H1 (cell line): ENCODE results near the gene TTLL5. TPM values are rescaled to one million over a fixed set of nuclear protein-coding genes. Genes with fewer than 3 reads are reported as not detected.

Source experiments
- CTCF ChIA-PET: fragments of 300-600 bp; sonication (Branson Sonifier 250); formaldehyde crosslinking; loops from one replicate; lab custom pipeline; 2021; ENCODE audit not compliant: partially characterized antibody; lab: Charles Lee
- POLR2A ChIA-PET: fragments of 300-600 bp; sonication (Branson Sonifier 250); formaldehyde crosslinking; loops from one replicate; lab custom pipeline; 2021; ENCODE audit warnings: inconsistent platforms; ENCODE audit not compliant: partially characterized antibody; lab: Charles Lee
- DNase-seq, 2 experiments: peaks; one replicate each; pipeline versions ENCODE4 v3.0.0 to v3.0.0-alpha.2; 2010 to 2022; ENCODE audit warnings: low spot score in 2 of 2, low read depth in 1 of 2, mixed read lengths in 1 of 2
- FAIRE-seq: peaks from 2 replicates; lab custom pipeline; 2011; peaks lifted over from hg19 to GRCh38; lab: Jason Lieb, UNC
- H2AFZ ChIP-seq: 2 replicates; pipeline ENCODE4 v1.8.1; 2012; ENCODE audit warnings: low read length, inconsistent platforms
- H2AK5ac ChIP-seq: 2 replicates; pipeline ENCODE4 v1.6.1; 2013; ENCODE audit warnings: low read depth, low read length
- H2BK120ac ChIP-seq: replicated peaks from 2 replicates; pipeline ENCODE3; 2013; ENCODE audit warnings: low read depth, low read length, inconsistent platforms
- H2BK12ac ChIP-seq: 2 replicates; pipeline ENCODE4 v1.6.1; 2013; ENCODE audit warnings: low read depth, low read length
- H2BK15ac ChIP-seq: 2 replicates; pipeline ENCODE4 v1.6.1; 2013; ENCODE audit warnings: low read length
- H2BK20ac ChIP-seq: 2 replicates; pipeline ENCODE4 v1.6.1; 2013; ENCODE audit warnings: low read length
- H2BK5ac ChIP-seq: 2 replicates; pipeline ENCODE4 v1.6.1; 2013; ENCODE audit warnings: low read depth, low read length
- H3K14ac ChIP-seq: 2 replicates; pipeline ENCODE4 v1.6.1; 2013; ENCODE audit warnings: inconsistent platforms; ENCODE audit not compliant: insufficient read length
- H3K18ac ChIP-seq: 2 replicates; pipeline ENCODE4 v1.6.1; 2013; ENCODE audit warnings: low read length; ENCODE audit errors: extremely low read depth
- H3K23ac ChIP-seq: 2 replicates; pipeline ENCODE4 v1.6.1; 2013; ENCODE audit warnings: inconsistent platforms; ENCODE audit not compliant: insufficient read length
- H3K23me2 ChIP-seq: 2 replicates; pipeline ENCODE4 v1.6.1; 2013; ENCODE audit warnings: low read depth, low read length
- H3K27ac ChIP-seq: 2 replicates; pipeline ENCODE4 v1.6.1; 2011; ENCODE audit warnings: low read depth, low read length, inconsistent platforms
- H3K27me3 ChIP-seq, 4 experiments: replicated peaks in 1 of 4; 1 replicate in 1 of 4; 2 replicates in 3 of 4; pipeline versions ENCODE4 v1.6.1 to v1.8.1; 2011 to 2013; ENCODE audit warnings: low read length in 3 of 4, mild to moderate bottlenecking in 3 of 4, inconsistent platforms in 2 of 4, mixed read lengths in 2 of 4, moderate library complexity in 1 of 4; ENCODE audit not compliant: control insufficient read depth in 3 of 4, insufficient read depth in 3 of 4; ENCODE audit errors: extremely low read depth in 1 of 4
- H3K36me3 ChIP-seq, 4 experiments: 2 replicates each; pipeline versions ENCODE4 v1.6.1 to v1.8.1; 2011 to 2013; ENCODE audit warnings: mild to moderate bottlenecking in 4 of 4, low read length in 3 of 4, moderate library complexity in 2 of 4, control low read depth in 1 of 4, inconsistent platforms in 1 of 4; ENCODE audit not compliant: insufficient read depth in 4 of 4, control insufficient read depth in 2 of 4
- H3K4ac ChIP-seq: replicated peaks from 2 replicates; pipeline ENCODE3; 2013; ENCODE audit warnings: low read length, low read depth, mixed read lengths, inconsistent platforms; ENCODE audit not compliant: insufficient read length
- H3K4me1 ChIP-seq, 4 experiments: replicated peaks in 1 of 4; 1 replicate in 1 of 4; 2 replicates in 3 of 4; pipeline versions ENCODE4 v1.6.1 to v1.8.1; 2011 to 2013; ENCODE audit warnings: low read length in 3 of 4, inconsistent platforms in 2 of 4, mixed read lengths in 1 of 4; ENCODE audit not compliant: insufficient read depth in 4 of 4, control insufficient read depth in 3 of 4
- H3K4me2 ChIP-seq, 2 experiments: 2 replicates each; pipeline versions ENCODE4 v1.6.1 to v1.8.1; 2011 to 2013; ENCODE audit warnings: low read depth in 2 of 2, low read length in 2 of 2, control low read depth in 1 of 2, inconsistent platforms in 1 of 2, mild to moderate bottlenecking in 1 of 2; ENCODE audit not compliant: insufficient read depth in 1 of 2
- H3K4me3 ChIP-seq, 4 experiments: fragments of 200-600, 300-600 bp in 1 of 4; sonication (generic), shearing (Covaris generic), sonication (Bioruptor Twin) in 1 of 4; 2 replicates each; pipeline versions ENCODE4 v1.5.1 to v1.8.1; 2011 to 2016; ENCODE audit warnings: low read length in 4 of 4, low read depth in 3 of 4, control low read depth in 2 of 4, inconsistent platforms in 2 of 4, mild to moderate bottlenecking in 2 of 4, mixed read lengths in 1 of 4, moderate library complexity in 1 of 4; ENCODE audit not compliant: insufficient read depth in 2 of 4; ENCODE audit errors: extremely low read depth in 1 of 4
- H3K56ac ChIP-seq: replicated peaks from 2 replicates; pipeline ENCODE3; 2013; ENCODE audit warnings: low read depth, mild to moderate bottlenecking, mixed read lengths, low read length, inconsistent platforms; ENCODE audit not compliant: insufficient read length
- H3K79me1 ChIP-seq: 2 replicates; pipeline ENCODE4 v1.6.1; 2013; ENCODE audit warnings: low read depth, low read length, control low read depth
- H3K79me2 ChIP-seq, 2 experiments: 2 replicates each; pipeline versions ENCODE4 v1.6.1 to v1.8.1; 2012 to 2013; ENCODE audit warnings: low read length in 2 of 2, mild to moderate bottlenecking in 2 of 2, inconsistent platforms in 1 of 2; ENCODE audit not compliant: insufficient read depth in 2 of 2, control insufficient read depth in 1 of 2
- H3K9ac ChIP-seq, 4 experiments: replicated peaks in 1 of 4; 1 replicate in 1 of 4; 2 replicates in 3 of 4; pipeline versions ENCODE4 v1.6.1 to v1.8.1; 2011 to 2013; ENCODE audit warnings: low read depth in 3 of 4, low read length in 3 of 4, control low read depth in 2 of 4, mild to moderate bottlenecking in 2 of 4, moderate library complexity in 2 of 4, inconsistent platforms in 1 of 4; ENCODE audit errors: extremely low read depth in 1 of 4
- H3K9me3 ChIP-seq, 2 experiments: 2 replicates each; pipeline versions ENCODE4 v1.6.1 to v1.8.1; 2012 to 2013; ENCODE audit warnings: mild to moderate bottlenecking in 2 of 2, moderate library complexity in 2 of 2, control low read depth in 1 of 2, inconsistent platforms in 1 of 2, low read depth in 1 of 2, low read length in 1 of 2, mixed read lengths in 1 of 2; ENCODE audit not compliant: insufficient read depth in 2 of 2
- H4K20me1 ChIP-seq, 2 experiments: replicated peaks in 1 of 2; 2 replicates each; pipeline versions ENCODE3 to v1.8.1; 2011 to 2013; ENCODE audit warnings: inconsistent platforms in 2 of 2, low read length in 2 of 2, mild to moderate bottlenecking in 1 of 2; ENCODE audit not compliant: insufficient read depth in 2 of 2, control insufficient read depth in 1 of 2
- H4K5ac ChIP-seq: 2 replicates; pipeline ENCODE4 v1.6.1; 2013; ENCODE audit warnings: low read length, low read depth, mixed read lengths, inconsistent platforms; ENCODE audit not compliant: insufficient read length
- H4K8ac ChIP-seq: 2 replicates; pipeline ENCODE4 v1.8.0; 2013; ENCODE audit warnings: mild to moderate bottlenecking, moderate library complexity, low read length, inconsistent platforms; ENCODE audit not compliant: insufficient read depth; ENCODE audit errors: extremely low read depth
- H4K91ac ChIP-seq: replicated peaks from 2 replicates; pipeline ENCODE3; 2013; ENCODE audit warnings: low read length, mixed read lengths, inconsistent platforms; ENCODE audit not compliant: insufficient read length
- POLR2A ChIP-seq, 2 experiments: IDR thresholded peaks; 1 replicate in 1 of 2; 2 replicates in 1 of 2; pipeline ENCODE4 v1.6.1; 2011; ENCODE audit warnings: low read depth in 2 of 2, low read length in 2 of 2, mild to moderate bottlenecking in 2 of 2; ENCODE audit errors: control extremely low read depth in 1 of 2
- RXRA ChIP-seq: IDR thresholded peaks from 2 replicates; pipeline ENCODE4 v1.6.1; 2011; ENCODE audit warnings: low read depth, mild to moderate bottlenecking, low read length, moderate library complexity; ENCODE audit not compliant: insufficient read depth
- TAF7 ChIP-seq: optimal IDR thresholded peaks from 2 replicates; pipeline ENCODE3; 2011; ENCODE audit warnings: low read depth, mild to moderate bottlenecking, inconsistent platforms, low read length, moderate library complexity, borderline replicate concordance
- YY1 ChIP-seq: IDR thresholded peaks from 2 replicates; pipeline ENCODE4 v1.6.1; 2011; ENCODE audit warnings: low read depth, mild to moderate bottlenecking, low read length
- WGBS, 2 experiments: shearing (Covaris generic) in 1 of 2; methylation state at CpG; one replicate each; pipeline versions ENCODE4 v1.1.6 to v1.1.7; 2013 to 2015; ENCODE audit warnings: low lambda C conversion rate in 2 of 2, mixed read lengths in 2 of 2, inconsistent platforms in 1 of 2, low coverage in 1 of 2, missing lambda C conversion rate in 1 of 2; ENCODE audit not compliant: insufficient replicate concordance in 2 of 2, insufficient coverage in 1 of 2, insufficient read length in 1 of 2; ENCODE audit errors: extremely low coverage in 1 of 2, missing lambda C conversion rate in 1 of 2; 5-methylcytosine and 5-hydroxymethylcytosine counted together
- polyA plus RNA-seq, 7 experiments: library from polyadenylated mRNA; depleted of rRNA in 3 of 7; stranded (reverse) in 5 of 7; unstranded in 2 of 7; fragments of >200 nt in 5 of 7; fragments of 200-250 nt in 2 of 7; gene quantifications; 1 replicate in 5 of 7; 2 replicates in 1 of 7; 4 replicates in 1 of 7; pipeline versions ENCODE4 v1.2.1 to v1.2.3, GENCODE V29; 2011 to 2013; ENCODE audit warnings: missing spikeins in 2 of 7, mixed read lengths in 2 of 7
- total RNA-seq: library from RNA; stranded (reverse); fragmentation: NEBNext Ultra II Directional; extraction: Animal tissue kit (Norgen Biotek cat#: 25700); gene quantifications from 2 replicates; pipeline ENCODE4 v1.2.1, GENCODE V29; 2021

Gene TTLL5
- total and polyA plus RNA-seq, 2 of the 8 experiments (the other 6 are each of a cell fraction or from before 2014, with no cell fraction given): 16.1 to 45.9 TPM

DNA sequence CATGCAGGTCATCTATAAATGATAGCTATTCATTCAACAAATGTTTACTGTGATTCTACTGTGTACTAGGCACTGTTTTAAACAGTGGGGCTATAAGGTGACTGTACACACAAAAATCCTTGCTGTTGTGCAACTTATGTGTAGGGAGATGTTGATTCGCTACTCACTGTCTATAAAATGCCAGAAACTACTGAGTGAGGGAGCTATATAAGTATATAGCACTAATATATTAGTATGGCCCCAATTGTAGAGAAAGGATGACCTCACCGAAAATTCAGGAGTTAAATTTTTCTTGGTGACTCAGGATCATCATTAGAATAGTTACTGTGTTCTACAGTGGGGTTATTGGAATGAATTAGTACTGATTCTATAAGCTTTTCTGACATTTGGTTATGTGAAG, 203.3 kb downstream of the TTLL5 start:
- H2BK120ac ChIP-seq: no peak overlapping the region
- no peak overlapping the region for H3K9ac ChIP-seq
- H3K4ac ChIP-seq: no peak overlapping the region
- ChIA-PET POLR2A (interaction anchor here (1.2 kb wide), 1 partner anchor 20 kb away, joined by 3 read pairs; no protein-coding TSS in a partner anchor), CTCF (interaction anchor here (1.3 to 2.4 kb wide), 4 partner anchors 17 to 115 kb away, joined by 4 to 9 read pairs (median 6); no protein-coding TSS in a partner anchor)
- H3K23ac ChIP-seq: no peak overlapping the region
- H3K56ac ChIP-seq: no peak overlapping the region
- no peak overlapping the region for H4K5ac ChIP-seq
- H3K23me2 ChIP-seq: no peaks in the 10 kb centered on the region
- no peak overlapping the region for H2BK5ac ChIP-seq
- no peaks in the 10 kb centered on the region for H3K36me3 ChIP-seq
- H4K8ac ChIP-seq: no peak overlapping the region
- FAIRE-seq (no peak), DNase-seq (no peak)
- H3K4me3 ChIP-seq: no peak overlapping the region
- peaks cover 0 to 2% of the 10 kb centered on the region in 2 experiments for H4K20me1 ChIP-seq
- peaks cover 10 to 21% (median 19%) of the 10 kb centered on the region in 4 experiments; a peak in 6 of 7 replicates for H3K27me3 ChIP-seq
- H3K27ac ChIP-seq: no peak overlapping the region
- no peak overlapping the region for H2BK12ac ChIP-seq
- TF ChIP-seq YY1 (no peak), POLR2A (IDR thresholded peaks at IDR 0.05; ENCODE audit: control extremely low read depth in 1 of 2, low read depth in 2 of 2, low read length in 2 of 2) (no peak), RXRA (no peak), TAF7 (no peak)
- H3K4me2 ChIP-seq: no peak overlapping the region
- no peaks in the 10 kb centered on the region for H3K79me1 ChIP-seq
- 98% methylated on average over 2 of the region's 2 CpGs; no CpG with 5 or more reads in 1 of the 2 experiments for WGBS, 2 experiments
- no peaks in the 10 kb centered on the region for H3K9me3 ChIP-seq
- no peak overlapping the region for H4K91ac ChIP-seq
- H3K18ac ChIP-seq: no peak overlapping the region
- peaks cover 2 to 18% (median 9%) of the 10 kb centered on the region in 4 experiments; a peak in 4 of 7 replicates for H3K4me1 ChIP-seq
- H2BK15ac ChIP-seq: no peak overlapping the region
- no peak overlapping the region for H3K14ac ChIP-seq
- no peaks in the 10 kb centered on the region for H3K79me2 ChIP-seq
- no peak overlapping the region for H2BK20ac ChIP-seq
- no peak overlapping the region for H2AK5ac ChIP-seq
- H2AFZ ChIP-seq: no peak overlapping the region
